Measurements from ENCODE around the gene NID1.

NID1 gene

DNA sequence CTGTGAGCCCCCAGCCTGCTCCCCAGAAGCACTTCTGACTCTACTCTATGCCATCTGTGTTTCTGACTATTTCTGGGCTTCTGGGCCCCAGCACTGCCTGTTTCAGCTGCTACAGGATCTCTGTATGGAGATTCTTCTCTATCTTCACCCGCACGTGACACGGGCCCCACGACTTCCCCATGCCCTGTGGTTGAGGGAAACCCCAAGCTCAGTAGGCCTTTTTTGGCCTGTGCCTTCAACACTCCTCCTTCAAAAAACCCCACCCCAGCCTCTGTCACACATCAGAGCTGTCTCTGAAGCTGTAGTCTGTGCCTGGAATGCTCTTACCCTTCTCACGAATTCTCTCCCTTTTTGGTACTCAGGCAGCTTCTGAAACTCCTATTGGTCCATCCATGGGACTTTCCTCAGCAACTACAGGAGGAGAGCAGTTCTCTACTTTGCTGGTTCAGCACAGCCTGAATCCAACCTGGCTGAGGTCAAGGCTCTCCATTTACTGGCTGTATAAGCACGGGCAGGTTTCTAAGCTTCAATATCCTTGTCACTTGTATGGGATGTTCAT is 2.0 kb upstream of the NID1 start:
- peak in 4 of 56 donors; percentile 4 to 22 (median 11) for DNase-seq

DNA sequence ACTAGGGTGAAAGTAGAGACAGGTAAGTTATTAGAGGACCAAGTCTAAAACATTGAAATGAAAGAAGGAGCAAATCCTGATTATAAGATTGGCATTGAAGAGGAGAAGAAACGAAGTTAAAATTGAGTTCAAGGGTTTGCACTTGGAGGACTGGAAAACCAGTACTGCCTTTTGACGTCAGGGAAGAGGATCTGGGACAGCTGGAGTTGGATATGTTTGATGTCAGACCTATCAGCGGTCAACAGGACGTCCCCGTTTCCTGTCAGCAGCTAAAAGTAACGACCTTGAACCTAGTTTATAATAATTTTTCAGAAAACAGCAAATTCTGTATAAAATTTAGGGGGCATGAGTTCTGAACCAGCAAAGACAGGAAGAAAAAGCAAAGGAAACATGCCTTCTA is 1.2 kb upstream of the NID1 start:
- DNase-seq: no peak

DNA sequence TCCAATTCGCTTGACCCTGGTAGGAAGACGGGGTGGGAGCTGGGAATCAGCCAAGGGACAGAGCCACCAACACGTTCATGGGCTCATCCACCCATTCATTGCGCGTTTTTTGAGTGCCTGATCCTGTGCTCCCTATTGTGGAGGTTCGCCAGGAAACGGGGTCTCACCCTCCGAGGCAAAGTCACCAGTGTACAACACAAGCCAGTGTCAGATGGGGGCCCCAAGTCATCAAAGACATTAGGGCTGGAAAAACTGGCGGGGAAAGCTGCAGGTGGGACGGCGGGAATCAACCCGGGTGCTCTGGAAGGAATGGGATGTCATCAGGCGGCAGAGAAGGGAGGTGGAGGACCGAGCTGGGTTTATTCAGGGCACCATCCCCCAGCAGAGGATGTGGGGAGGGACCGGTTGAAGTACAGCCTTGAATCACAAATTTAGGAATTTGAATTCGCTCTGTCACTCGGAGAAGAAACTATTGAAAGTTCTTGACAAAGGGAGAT is 667 bp upstream of the NID1 start:
- no peak for DNase-seq

DNA sequence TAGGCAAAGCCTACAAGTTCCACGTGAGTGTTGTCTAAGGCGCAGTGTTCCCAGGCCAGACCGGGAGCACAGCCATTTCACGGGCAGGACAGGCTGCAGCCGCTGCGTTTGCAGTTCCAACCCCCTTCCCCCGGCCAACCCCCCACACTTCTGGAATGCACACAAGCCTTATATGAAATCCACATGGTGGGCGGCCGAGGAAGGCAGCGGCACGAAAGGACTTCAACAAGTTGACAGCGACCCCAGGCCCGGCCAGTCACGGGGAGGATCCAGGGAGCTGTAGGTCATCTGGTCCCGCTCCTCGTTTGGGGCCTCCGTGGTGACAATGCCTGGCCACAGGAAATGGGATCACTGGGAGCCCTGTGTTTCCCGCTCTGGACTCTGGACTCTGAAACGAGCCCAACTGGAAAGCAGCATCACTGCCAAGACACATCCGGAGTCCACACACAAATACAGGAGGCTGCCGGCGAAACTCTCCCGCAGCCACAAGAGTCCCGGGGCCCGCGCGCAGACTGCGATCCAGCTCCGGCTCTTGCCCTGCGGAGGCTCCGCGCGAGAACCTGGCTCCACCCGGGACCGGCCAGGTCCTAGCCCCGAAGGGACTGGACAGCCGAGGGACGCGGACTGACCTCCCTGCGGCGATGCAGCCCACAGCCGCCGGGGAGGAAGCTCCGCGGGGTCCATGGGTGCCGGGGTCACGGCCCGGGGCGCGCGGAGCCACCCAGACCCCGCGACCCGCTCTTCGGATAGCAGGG is 794 bp downstream of the NID1 start:
- DNase-seq: peak in 36 of 56 donors; percentile 5 to 68 (median 38)

DNA sequence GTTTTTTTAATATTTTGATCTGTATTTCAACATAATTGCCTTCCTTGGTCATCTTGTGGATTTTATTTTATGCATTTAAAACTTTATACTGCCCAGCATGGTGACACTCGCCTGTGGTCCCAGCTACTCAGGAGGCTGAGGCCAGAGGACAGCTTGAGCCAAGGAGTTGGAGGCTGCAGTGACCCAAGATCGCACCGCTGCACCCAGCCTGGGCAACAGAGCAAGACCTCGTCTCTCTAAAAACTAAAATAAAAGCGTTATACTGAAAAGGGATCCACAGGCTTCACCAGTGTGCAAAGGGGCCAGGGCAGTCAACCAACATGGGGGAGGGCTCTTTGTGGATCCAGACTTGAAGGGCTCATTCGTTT is 1.4 kb downstream of the NID1 start:
- peak in 1 of 56 donors; percentile 22 for DNase-seq

DNA sequence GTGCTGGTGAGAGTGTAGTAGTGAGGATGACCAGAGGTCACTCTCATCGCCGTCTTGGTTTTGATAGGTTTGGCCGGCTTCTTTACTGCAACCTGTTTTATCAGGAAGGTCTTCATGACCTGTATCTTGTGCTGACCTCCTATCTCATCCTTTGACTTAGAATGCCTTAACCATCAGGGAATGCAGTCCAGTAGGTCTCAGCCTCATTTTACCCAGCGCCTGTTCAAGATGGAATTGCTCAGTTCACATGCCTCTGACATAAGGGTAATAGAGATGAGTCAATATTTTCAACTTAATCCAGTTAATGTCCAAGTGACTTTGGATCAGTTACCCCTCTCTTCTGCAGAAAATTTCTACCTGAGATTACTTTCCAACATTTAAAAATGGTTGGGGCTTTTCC is 4.6 kb downstream of the NID1 start:
- no peak for DNase-seq

DNA sequence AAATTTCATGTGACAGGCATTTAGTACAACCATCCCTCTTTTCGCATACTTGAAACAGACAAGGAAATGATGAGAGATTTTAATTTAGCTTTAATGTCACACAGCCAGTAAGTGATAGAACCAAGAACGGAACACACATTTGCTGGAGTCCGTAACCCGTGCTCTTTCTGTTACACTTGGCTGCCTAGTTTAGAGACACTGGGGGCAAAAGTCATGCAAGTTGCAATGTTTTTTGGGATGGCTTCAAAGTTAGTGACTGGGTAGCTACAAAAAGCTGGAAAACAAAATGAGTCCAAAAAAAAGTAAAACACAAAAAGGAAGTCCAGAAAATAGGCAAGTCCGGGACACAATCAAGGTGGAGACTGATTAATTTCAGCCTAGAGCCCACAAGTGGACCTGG is 5.9 kb downstream of the NID1 start:
- DNase-seq: no peak

DNA sequence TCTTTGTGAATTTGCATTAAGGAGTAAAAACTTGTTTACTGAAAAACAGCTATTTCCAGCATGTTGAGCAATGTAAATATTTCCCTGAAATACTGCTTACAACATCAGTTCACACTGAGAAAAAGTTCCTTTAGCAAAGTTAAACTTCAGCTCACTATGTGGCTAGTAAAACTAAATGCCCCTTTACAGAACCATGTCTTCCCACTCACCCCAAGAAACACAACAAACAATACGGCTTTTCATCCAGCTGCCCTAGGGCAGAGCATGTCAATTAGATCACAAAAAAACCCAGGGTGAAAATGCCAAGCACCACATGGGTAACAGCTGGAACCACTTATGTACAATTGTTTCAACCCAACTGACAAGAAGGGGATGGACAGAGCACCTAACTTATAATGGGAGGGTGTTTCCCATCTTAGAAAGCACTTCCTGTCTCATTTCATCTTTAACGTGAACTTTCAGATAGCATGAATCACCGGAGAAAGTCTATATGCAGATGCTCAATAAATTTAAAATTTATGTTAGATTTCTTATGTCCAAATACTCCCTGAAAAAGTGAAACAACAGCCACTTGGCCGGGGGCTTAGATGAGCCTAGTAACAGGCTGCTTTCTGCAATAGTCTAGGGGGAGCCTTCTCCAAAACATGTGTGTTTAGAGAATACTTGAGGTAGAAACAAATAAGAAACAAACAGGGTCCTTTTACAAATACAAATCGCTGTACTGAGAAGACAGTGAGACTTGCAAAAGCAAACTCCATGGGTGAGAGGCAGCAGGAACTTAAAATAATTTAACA is 6.6 kb downstream of the NID1 start:
- DNase-seq: no peak

DNA sequence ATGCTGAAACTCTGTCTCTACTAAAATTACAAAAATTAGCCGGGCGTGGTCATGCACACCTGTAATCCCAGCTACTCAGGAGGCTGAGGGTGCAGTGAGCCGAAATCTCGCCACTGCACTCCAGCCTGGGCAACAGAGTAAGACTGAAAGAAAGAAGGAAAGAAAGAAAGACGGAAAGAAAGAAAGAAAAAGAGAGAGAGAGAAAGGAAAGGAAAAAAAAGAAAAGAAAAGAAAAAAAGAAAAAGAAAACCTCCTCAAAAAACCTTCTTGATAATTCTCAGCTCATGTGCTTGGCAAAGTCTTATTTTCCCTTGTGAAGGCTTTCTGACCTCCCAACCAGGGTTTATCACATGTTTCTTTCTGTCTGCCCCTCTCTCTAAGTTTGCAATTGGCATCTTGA is 7.3 kb downstream of the NID1 start:
- DNase-seq: no peak

DNA sequence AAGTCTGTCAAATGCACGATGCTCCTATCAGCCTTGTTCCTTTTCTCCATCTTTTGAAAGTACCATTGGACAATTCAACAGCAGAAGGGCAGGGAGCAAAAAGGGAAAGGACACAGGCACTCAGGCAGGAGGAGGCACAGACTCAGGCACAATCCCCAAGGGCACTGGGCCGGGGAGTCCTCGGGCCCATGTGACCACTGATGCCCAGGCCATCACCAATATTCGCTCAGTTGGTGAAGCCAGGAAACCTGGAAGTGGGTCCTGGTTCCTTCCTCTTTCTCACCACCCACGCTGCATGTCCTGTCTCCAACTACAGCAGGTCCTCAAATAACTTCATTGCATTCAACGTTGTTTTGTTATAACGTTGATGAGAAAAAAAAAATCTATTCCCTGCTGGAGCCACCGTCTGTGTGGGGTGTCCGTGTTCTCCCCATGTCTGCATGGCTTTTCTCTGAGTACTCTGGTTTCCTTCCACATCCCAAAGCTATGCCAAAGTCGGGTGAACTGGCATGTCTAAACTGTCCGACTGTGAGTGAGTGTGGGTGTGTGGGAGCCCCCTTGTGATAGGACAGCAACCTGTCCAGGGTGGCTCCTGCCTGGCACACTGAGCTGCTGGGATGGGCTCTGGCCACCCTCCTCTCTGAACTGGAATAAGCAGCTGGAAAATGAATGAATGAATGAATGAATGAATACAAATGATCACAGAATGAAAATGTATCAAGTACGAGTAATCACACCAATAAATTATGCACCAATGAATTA is 12.5 kb downstream of the NID1 start:
- peak in 1 of 56 donors; percentile 5 for DNase-seq

DNA sequence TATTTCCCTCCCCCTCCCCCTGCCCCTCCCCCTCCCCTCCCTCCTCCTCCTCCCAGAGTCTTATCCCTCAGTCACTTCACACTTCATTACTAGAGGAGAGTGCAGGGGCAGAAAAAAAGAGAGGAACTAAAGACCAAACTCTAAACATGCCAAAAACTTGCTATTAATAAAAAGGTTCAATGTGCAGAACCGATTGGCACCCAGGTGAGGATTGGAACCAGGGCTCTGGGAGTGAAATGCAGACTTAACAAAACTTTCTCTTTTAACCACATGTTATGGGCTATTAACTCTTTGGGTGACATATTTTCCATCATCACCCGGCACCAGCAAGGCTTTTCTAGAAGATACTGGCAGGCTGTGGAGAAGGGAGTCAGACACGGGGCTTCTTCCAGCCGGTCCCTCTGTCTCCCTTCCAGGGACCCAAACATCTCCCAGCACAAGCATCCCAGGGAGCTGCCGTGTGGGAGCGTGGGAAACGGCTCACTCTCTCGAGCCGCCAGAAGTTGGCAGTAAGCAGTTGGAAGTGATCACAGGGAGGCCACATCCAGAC is 13.6 kb downstream of the NID1 start:
- peak in 28 of 56 donors; percentile 1 to 68 (median 30) for DNase-seq

DNA sequence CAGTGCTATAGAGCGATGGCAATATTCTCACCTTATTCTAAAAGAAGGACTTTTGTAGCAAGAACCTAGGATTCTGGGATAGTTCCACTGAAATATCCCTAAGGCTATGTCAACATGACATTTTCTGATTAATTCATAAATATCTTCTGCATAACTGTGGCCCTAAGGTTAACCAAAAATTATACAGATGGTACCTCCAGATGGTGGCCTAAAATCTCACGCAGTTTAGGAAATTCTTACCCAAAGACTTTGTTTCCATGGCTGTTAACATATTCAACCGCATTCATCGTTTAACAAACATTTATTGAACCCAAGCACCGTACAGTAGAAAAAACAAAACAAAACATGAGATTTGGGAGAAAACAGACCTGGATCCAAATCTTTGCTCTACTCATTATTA is 19.1 kb downstream of the NID1 start:
- DNase-seq: no peak

DNA sequence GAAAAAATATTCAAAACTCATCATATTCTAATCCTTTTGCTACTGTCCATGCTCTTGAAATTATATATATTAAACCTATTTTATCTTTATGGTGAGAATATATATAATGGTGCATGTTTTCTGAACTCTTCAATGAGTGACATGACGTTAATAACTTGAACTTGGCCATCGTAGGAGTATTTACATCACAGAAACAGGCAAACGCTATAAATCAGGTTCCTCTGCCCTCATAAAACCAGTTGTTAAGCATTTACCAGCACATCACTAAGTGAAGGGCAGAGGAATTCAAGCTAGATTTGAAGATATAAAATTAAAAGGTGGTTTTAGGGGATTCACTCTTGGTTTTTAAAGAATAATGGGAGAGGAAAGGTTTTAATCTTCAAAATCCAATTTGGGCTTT is 20.5 kb downstream of the NID1 start:
- DNase-seq: no peak

DNA sequence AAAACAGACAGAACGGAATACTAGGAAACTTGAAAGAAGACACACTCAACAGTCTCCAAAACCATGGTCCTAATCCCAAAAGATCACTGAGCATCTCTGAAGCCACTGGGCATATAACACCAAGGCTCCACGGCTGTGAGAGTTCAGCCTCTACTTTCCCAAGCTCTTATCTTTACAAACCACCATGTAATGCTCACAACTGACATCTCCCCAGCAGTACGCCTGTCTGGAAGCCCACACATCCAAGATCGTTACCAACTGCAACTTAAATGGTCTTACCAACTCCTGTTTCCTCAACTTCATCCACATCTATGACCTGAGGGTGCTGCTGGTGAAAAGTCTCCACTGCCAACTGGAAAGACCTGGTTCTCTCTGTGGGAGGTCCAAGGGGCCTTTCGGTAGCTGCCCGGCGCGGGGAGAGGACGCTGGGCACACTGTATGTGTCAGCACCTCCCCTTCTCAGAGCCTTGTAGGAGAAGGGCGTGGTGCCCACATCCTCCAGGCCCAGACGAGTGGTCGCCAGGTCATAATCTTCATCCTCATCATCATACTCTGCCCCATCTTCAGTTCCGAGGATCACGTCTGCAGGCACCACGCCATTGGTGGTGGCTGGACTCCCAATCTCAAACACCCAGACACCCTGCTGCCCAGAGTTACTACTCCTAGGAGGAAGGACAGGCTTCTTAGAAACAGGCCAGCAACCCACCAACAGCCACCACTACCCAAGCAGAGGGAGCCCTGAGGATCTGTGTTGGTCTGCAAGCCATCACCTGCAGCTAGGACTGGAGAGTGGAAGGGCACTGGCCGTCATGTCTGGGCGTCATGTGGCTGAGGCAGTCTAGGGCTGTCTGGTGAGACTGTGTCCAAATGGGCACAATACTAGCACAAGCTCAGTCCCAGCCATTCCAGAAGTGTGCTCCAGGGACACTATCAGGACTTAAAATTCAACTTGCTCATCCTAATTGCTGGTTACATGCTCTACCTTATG is 23.0 kb downstream of the NID1 start:
- DNase-seq: no peak

DNA sequence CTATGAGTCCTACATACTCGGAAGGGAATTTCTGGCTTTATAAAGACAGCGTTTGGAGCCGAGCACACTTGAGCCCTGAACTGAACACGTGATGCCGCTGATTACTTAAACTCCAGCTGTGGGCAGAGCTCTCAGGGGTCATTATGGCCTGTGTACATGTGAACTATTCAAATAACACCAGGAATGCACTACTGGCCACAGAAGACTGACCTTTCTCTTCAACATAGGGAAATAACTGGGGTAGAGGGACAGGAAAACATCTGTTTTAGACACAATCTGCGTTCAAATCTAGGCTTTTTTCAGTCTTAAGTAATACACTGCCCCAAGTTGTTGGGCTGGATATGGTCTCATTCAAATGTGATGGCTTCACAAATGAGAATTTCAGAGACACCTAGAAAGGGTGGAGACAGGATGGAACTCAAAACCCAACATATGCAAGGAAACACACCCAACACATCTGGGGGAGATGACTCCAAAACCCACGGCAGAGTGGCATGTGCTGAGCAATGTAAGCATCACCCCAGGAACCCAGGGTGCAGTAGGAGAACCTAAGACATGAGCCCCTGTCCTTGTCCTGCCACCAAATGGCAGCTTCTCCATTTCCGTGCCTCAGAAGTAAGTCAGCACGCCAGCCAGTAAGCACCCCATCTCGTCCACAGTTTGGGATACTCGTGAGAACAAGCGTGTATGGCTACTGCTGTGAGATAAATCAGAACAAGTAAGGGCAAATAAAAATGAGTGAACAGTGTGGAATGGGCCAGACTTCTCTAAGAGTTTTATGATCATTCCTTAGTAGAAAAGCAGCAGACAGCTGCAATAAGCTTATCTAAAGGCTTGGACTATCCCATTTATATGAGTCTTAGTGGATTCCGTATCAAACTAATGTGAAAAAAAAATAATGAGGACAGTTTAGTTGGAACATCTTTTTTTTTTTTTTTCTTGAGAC is 24.9 kb downstream of the NID1 start:
- DNase-seq: no peak

DNA sequence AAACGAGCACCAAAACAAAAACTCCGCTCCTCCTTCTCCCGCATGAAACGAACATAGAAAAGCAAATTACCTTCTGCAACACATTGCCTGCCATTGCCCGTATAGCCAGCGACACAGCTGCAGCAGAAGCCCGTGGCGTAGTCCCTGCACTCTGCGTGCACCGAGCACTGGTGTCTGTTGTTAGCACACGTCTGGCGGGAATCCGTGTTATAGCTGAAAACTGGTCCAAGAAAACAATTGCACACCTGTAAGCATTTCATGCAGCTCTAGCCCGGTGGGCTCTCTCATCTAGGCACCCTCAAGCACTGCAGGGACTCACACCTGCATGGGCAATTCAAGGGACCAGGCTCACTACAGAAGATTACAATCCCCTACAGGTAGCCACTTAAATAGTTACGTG is 26.9 kb downstream of the NID1 start:
- no peak for DNase-seq

DNA sequence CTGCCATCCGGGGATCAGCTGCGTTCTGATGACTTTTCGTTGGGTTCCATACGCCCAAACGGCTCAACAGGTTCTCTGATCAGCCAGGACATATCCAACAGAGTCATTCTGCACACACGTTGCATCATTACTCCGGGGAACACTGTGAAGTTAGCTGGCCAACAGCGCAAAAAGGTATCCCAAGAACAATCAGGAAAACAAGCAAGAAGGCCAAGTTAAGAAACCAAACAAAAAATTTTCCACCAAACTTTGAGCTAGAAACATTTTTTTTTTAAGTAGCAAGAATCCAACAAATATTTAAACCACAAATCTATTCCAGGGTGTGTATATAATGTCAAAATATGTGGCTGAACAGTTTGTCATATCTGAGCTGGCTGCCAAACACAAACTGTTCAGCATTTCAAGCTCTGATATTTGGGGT is 29.2 kb downstream of the NID1 start:
- DNase-seq: no peak

DNA sequence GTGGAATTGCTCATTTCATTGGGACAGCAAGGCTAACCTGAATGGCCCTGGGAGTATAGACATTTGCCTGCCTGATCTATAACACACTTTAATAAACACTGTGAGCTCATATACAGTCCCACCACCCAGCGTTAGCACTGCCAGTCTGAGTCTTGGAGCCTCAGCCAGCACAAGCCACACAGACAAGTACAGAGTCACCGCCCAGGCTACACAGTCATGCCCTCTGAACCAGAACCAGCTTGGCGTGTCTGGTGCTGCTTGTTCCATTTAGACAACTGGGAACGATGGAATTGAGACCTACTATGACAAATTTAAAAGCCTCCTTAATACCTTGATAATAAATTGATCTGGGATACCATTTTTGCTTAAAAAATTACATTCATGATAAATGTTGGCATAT is 31.6 kb downstream of the NID1 start:
- no peak for DNase-seq

DNA sequence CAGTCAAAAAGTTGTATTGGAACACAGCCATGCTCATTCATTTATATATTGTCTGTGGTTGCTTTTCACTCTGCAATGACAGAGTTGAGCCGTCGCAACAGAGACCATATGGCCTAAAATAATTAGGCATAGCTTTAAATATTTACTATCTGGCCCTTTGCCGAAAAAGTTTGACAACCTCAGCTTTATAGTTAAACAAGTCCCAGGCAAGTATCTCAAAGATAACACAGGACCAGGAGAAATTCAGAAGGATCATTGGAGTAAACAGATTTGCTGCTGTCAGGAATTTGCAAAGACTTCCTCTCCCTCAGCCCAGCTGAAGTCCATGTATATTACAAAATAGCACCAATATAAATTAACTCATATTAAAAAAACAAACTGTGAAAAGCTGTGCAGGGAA is 34.4 kb downstream of the NID1 start:
- no peak for DNase-seq
